Uterus (tissue), 4 donors: ENCODE measurements around the gene VMAC. TPM values are rescaled to one million over a fixed set of nuclear protein-coding genes. Genes with fewer than 3 reads are reported as not detected.

ENCODE experiments used
- DNase-seq, 2 donors: peaks; one replicate each; pipeline ENCODE4 v3.0.0-alpha.2; 2019 to 2020
- H3K27ac ChIP-seq, 2 donors: fragments of 200-600 bp; sonication (generic); 1 replicate in 1 of 2; 2 replicates in 1 of 2; pipeline ENCODE4 v1.5.1; 2016 to 2018
- H3K27me3 ChIP-seq, 2 donors: fragments of 200-600 bp; sonication (generic); one replicate each; pipeline ENCODE4 v1.5.1; 2018 to 2019; ENCODE audit warnings: control low read depth in 1 of 2
- H3K36me3 ChIP-seq, 2 donors: fragments of 200-600 bp; sonication (generic); one replicate each; pipeline ENCODE4 v1.5.1; 2019; ENCODE audit warnings: control low read depth in 1 of 2
- H3K4me1 ChIP-seq, 2 donors: fragments of 200-600 bp; sonication (generic); one replicate each; pipeline ENCODE4 v1.5.1; 2018 to 2019; ENCODE audit warnings: control low read depth in 1 of 2
- H3K4me3 ChIP-seq, 2 donors: fragments of 200-600 bp; sonication (generic); 1 replicate in 1 of 2; 2 replicates in 1 of 2; pipeline ENCODE4 v1.5.1; 2018 to 2019; ENCODE audit warnings: mild to moderate bottlenecking in 1 of 2
- H3K9me3 ChIP-seq, 2 donors: fragments of 200-600 bp; sonication (generic); one replicate each; pipeline ENCODE4 v1.5.1; 2019; ENCODE audit warnings: control low read depth in 1 of 2
- CTCF ChIP-seq, 4 experiments: fragments of 200-600 bp in 2 of 4; fragments of 450-650 bp in 2 of 4; sonication (generic) in 2 of 4; IDR thresholded peaks; one replicate each; pipeline ENCODE4 v1.5.1; 2016 to 2019; ENCODE audit warnings: antibody characterized with exemption in 4 of 4, mild to moderate bottlenecking in 2 of 4, moderate library complexity in 1 of 4
- POLR2A ChIP-seq, 2 donors: fragments of 450-650 bp; IDR thresholded peaks; one replicate each; pipeline ENCODE4 v1.6.1; 2016; ENCODE audit warnings: antibody characterized with exemption in 2 of 2, mild to moderate bottlenecking in 1 of 2, moderate library complexity in 1 of 2
- intact Hi-C: fragments of 100-400 bp; cut with DNase I; formaldehyde crosslinking; loops from one replicate; pipeline ENCODE4 v1.15.1; 2023; ENCODE audit warnings: low total_unique reads
- total RNA-seq, 4 donors: library from RNA; depleted of rRNA in 3 of 4; stranded (reverse); fragments of >200 nt in 3 of 4; gene quantifications; one replicate each; pipeline versions ENCODE4 v1.1.0 to v1.2.4, GENCODE V29; 2014 to 2023
- donor health status: DM: yes; HTN: yes; CAD: no.

Gene VMAC
- total RNA-seq, 4 donors from 2014 or later = 2.6 to 10.9 (median 7.1) TPM

GRCh38 chr19:5893296-5893903, 11.3 kb upstream of the VMAC start:
- H3K4me3 ChIP-seq = no peak overlapping the region

GRCh38 chr19:5893907-5894703, 10.6 kb upstream of the VMAC start:
- TF ChIP-seq POLR2A (IDR thresholded peaks at IDR 0.05) (no peak), CTCF (IDR thresholded peaks at IDR 0.05) (no peak)
- Histone ChIP-seq H3K27ac (no peak overlapping the region), H3K4me1 (peaks cover 0 to 7% of the 10 kb centered on the region in 2 donors), H3K27me3 (no peaks in the 10 kb centered on the region), H3K9me3 (no peaks in the 10 kb centered on the region), H3K36me3 (no peaks in the 10 kb centered on the region), H3K4me3 (no peak overlapping the region)
- DNase-seq = no peak
- intact Hi-C loops = no loop called here

More at GRCh38 chr19:5893296-5893903, 11.3 kb upstream of the VMAC start:
- Histone ChIP-seq H3K4me1 (peaks cover 0 to 7% of the 10 kb centered on the region in 2 donors), H3K9me3 (no peaks in the 10 kb centered on the region), H3K27ac (no peak overlapping the region), H3K27me3 (no peaks in the 10 kb centered on the region), H3K36me3 (no peaks in the 10 kb centered on the region)
- DNase-seq = no peak
- intact Hi-C loops = no loop called here
- TF ChIP-seq CTCF (IDR thresholded peaks at IDR 0.05) = no peak
- no peak for TF ChIP-seq POLR2A (IDR thresholded peaks at IDR 0.05)

GRCh38 chr19:5894704-5895349, 9.8 kb upstream of the VMAC start:
- no peak overlapping the region for H3K27ac ChIP-seq
- peaks cover 0 to 7% of the 10 kb centered on the region in 2 donors for H3K4me1 ChIP-seq
- TF ChIP-seq POLR2A (IDR thresholded peaks at IDR 0.05) (no peak), CTCF (IDR thresholded peaks at IDR 0.05) (no peak)
- no peaks in the 10 kb centered on the region for H3K9me3 ChIP-seq
- H3K36me3 ChIP-seq = no peaks in the 10 kb centered on the region
- no peak for DNase-seq
- no peaks in the 10 kb centered on the region for H3K27me3 ChIP-seq
- intact Hi-C loops = no loop called here
- no peak overlapping the region for H3K4me3 ChIP-seq

- Histone ChIP-seq H3K27me3 (no peaks in the 10 kb centered on the region), H3K9me3 (no peaks in the 10 kb centered on the region), H3K4me3 (no peak overlapping the region), H3K4me1 (peaks cover 0 to 7% of the 10 kb centered on the region in 2 donors), H3K27ac (no peak overlapping the region), H3K36me3 (no peaks in the 10 kb centered on the region)
- TF ChIP-seq CTCF (IDR thresholded peaks at IDR 0.05) (no peak), POLR2A (IDR thresholded peaks at IDR 0.05) (no peak)
- intact Hi-C loops = no loop called here
- no peak for DNase-seq
These were observed 9.3 kb upstream of the VMAC start for GRCh38 chr19:5895409-5895808.

- no peak for TF ChIP-seq POLR2A (IDR thresholded peaks at IDR 0.05)
- TF ChIP-seq CTCF (IDR thresholded peaks at IDR 0.05) = no peak
- no peak overlapping the region for H3K4me3 ChIP-seq
- H3K36me3 ChIP-seq = no peaks in the 10 kb centered on the region
- intact Hi-C loops = no loop called here
- H3K4me1 ChIP-seq = peaks cover 0 to 7% of the 10 kb centered on the region in 2 donors
- DNase-seq = no peak
- no peaks in the 10 kb centered on the region for H3K9me3 ChIP-seq
- no peaks in the 10 kb centered on the region for H3K27me3 ChIP-seq
- no peak overlapping the region for H3K27ac ChIP-seq
These were observed 8.8 kb upstream of the VMAC start for GRCh38 chr19:5895890-5896289.
